ENCODE measurements around the gene IFI35.

GRCh38 chr17:43018932-43019331, 12.3 kb downstream of the IFI35 start:
- no peak for TF ChIP-seq EP300 (IDR thresholded peaks at IDR 0.05)
- no peak for TF ChIP-seq POLR2AphosphoS5 (IDR thresholded peaks at IDR 0.05)
- TF ChIP-seq CTCF (IDR thresholded peaks at IDR 0.05): no peak
- no peak for TF ChIP-seq POLR2A (IDR thresholded peaks at IDR 0.05)

Measured in upper lobe of left lung (tissue), 4 donors.